H9 (cell line): ENCODE results near the gene FCHSD2. TPM values are rescaled to one million over a fixed set of nuclear protein-coding genes. Genes with fewer than 3 reads are reported as not detected.

Experiments used
- DNase-seq: peaks from one replicate; pipeline ENCODE4 v3.0.0-alpha.2; 2017
- H2AFZ ChIP-seq: one replicate; pipeline ENCODE4 v1.6.1; 2013; ENCODE audit warnings: mild to moderate bottlenecking, low read length, control low read depth, moderate library complexity
- H2AK5ac ChIP-seq: 2 replicates; pipeline ENCODE4 v1.6.1; 2013; ENCODE audit warnings: low read length, control low read depth, mixed read lengths; ENCODE audit not compliant: insufficient read length
- H2BK120ac ChIP-seq: one replicate; pipeline ENCODE4 v1.6.1; 2013; ENCODE audit warnings: low read depth, mild to moderate bottlenecking, low read length, control low read depth, inconsistent platforms; ENCODE audit not compliant: poor library complexity, severe bottlenecking
- H2BK12ac ChIP-seq: 2 replicates; pipeline ENCODE4 v1.6.1; 2013; ENCODE audit warnings: low read length, control low read depth, mixed read lengths, low read depth; ENCODE audit not compliant: insufficient read length
- H2BK15ac ChIP-seq: 2 replicates; pipeline ENCODE4 v1.6.1; 2013; ENCODE audit warnings: low read depth, low read length, control low read depth
- H2BK20ac ChIP-seq: one replicate; pipeline ENCODE4 v1.6.1; 2013; ENCODE audit warnings: low read depth, mild to moderate bottlenecking, low read length, control low read depth, inconsistent platforms; ENCODE audit not compliant: poor library complexity, severe bottlenecking
- H2BK5ac ChIP-seq: 2 replicates; pipeline ENCODE4 v1.6.1; 2013; ENCODE audit warnings: low read length, control low read depth, mixed read lengths; ENCODE audit not compliant: insufficient read length
- H3K14ac ChIP-seq: 2 replicates; pipeline ENCODE4 v1.6.1; 2013; ENCODE audit warnings: low read length, control low read depth; ENCODE audit not compliant: insufficient read depth
- H3K18ac ChIP-seq: 2 replicates; pipeline ENCODE4 v1.6.1; 2013; ENCODE audit warnings: low read depth, mild to moderate bottlenecking, mixed read lengths, low read length, control low read depth; ENCODE audit not compliant: insufficient read length
- H3K23ac ChIP-seq: 2 replicates; pipeline ENCODE4 v1.6.1; 2013; ENCODE audit warnings: low read length, control low read depth, mixed read lengths, low read depth; ENCODE audit not compliant: insufficient read length
- H3K23me2 ChIP-seq: 2 replicates; pipeline ENCODE4 v1.6.1; 2013; ENCODE audit warnings: low read depth, mild to moderate bottlenecking, mixed read lengths, low read length, control low read depth; ENCODE audit not compliant: insufficient read length, poor library complexity, severe bottlenecking
- H3K27ac ChIP-seq: 2 replicates; pipeline ENCODE4 v1.5.1; 2013; ENCODE audit warnings: low read length, control low read depth, mixed read lengths, low read depth; ENCODE audit not compliant: insufficient read length
- H3K27me3 ChIP-seq: 2 replicates; pipeline ENCODE4 v1.6.1; 2013; ENCODE audit warnings: low read length, control low read depth, inconsistent platforms; ENCODE audit not compliant: insufficient read depth
- H3K4ac ChIP-seq: 2 replicates; pipeline ENCODE4 v1.6.1; 2013; ENCODE audit warnings: low read depth, mild to moderate bottlenecking, control low read depth, inconsistent platforms, low read length, moderate library complexity
- H3K4me1 ChIP-seq: 2 replicates; pipeline ENCODE4 v1.6.1; 2013; ENCODE audit warnings: low read length, control low read depth, inconsistent platforms; ENCODE audit not compliant: insufficient read depth
- H3K4me2 ChIP-seq: 2 replicates; pipeline ENCODE4 v1.6.1; 2013; ENCODE audit warnings: low read length, control low read depth, mixed read lengths; ENCODE audit not compliant: insufficient read length, insufficient read depth
- H3K56ac ChIP-seq: 2 replicates; pipeline ENCODE4 v1.6.1; 2013; ENCODE audit warnings: low read depth, mild to moderate bottlenecking, mixed read lengths, low read length, control low read depth; ENCODE audit not compliant: insufficient read length
- H3K79me1 ChIP-seq: 2 replicates; pipeline ENCODE4 v1.6.1; 2013; ENCODE audit warnings: low read depth, mild to moderate bottlenecking, moderate library complexity, low read length, control low read depth, inconsistent platforms; ENCODE audit not compliant: insufficient read depth, poor library complexity, severe bottlenecking
- H3K79me2 ChIP-seq: 2 replicates; pipeline ENCODE4 v1.6.1; 2013; ENCODE audit warnings: low read length, control low read depth, inconsistent platforms; ENCODE audit not compliant: insufficient read depth
- H3K9ac ChIP-seq: 2 replicates; pipeline ENCODE4 v1.6.1; 2013; ENCODE audit warnings: low read length, control low read depth, mixed read lengths; ENCODE audit not compliant: insufficient read length; ENCODE audit errors: extremely low read depth
- H3K9me3 ChIP-seq: one replicate; pipeline ENCODE4 v1.6.1; 2013; ENCODE audit warnings: low read depth, low read length, inconsistent platforms; ENCODE audit not compliant: control insufficient read depth
- H3T11ph ChIP-seq: one replicate; pipeline ENCODE4 v1.6.1; 2013; ENCODE audit warnings: mild to moderate bottlenecking, low read length, control low read depth, inconsistent platforms
- H4K20me1 ChIP-seq: one replicate; pipeline ENCODE4 v1.6.1; 2013; ENCODE audit not compliant: control insufficient read depth, insufficient read length, insufficient read depth
- H4K5ac ChIP-seq: 2 replicates; pipeline ENCODE4 v1.6.1; 2013; ENCODE audit warnings: low read depth, mild to moderate bottlenecking, mixed read lengths, low read length, control low read depth; ENCODE audit not compliant: insufficient read length
- H4K8ac ChIP-seq: replicated peaks from 2 replicates; pipeline ENCODE4 v1.6.1; 2013; ENCODE audit warnings: low read length, control low read depth, mixed read lengths, low read depth; ENCODE audit not compliant: insufficient read length
- H4K91ac ChIP-seq: 2 replicates; pipeline ENCODE4 v1.6.1; 2013; ENCODE audit warnings: low read depth, mild to moderate bottlenecking, moderate library complexity, mixed read lengths, low read length, control low read depth; ENCODE audit not compliant: insufficient read length
- H3K27ac Mint-ChIP-seq, 3 experiments: 2 replicates in 2 of 3; 3 replicates in 1 of 3; pipeline ENCODE4 v1.8.0; 2020 to 2021; ENCODE audit warnings: mixed read lengths in 3 of 3, mild to moderate bottlenecking in 1 of 3, moderate library complexity in 1 of 3
- H3K27me3 Mint-ChIP-seq: 2 replicates; pipeline ENCODE4 v1.8.0; 2021; ENCODE audit warnings: low read depth, mild to moderate bottlenecking, moderate library complexity, mixed read lengths
- H3K36me3 Mint-ChIP-seq, 3 experiments: 2 replicates in 2 of 3; 3 replicates in 1 of 3; pipeline ENCODE4 v1.8.0; 2020 to 2021; ENCODE audit warnings: low read depth in 3 of 3, mixed read lengths in 3 of 3; ENCODE audit not compliant: insufficient read depth in 1 of 3
- H3K4me1 Mint-ChIP-seq, 2 experiments: 2 replicates each; pipeline ENCODE4 v1.8.0; 2020; ENCODE audit warnings: mixed read lengths in 2 of 2
- H3K4me3 Mint-ChIP-seq, 2 experiments: 2 replicates in 1 of 2; 3 replicates in 1 of 2; pipeline ENCODE4 v1.8.0; 2020 to 2021; ENCODE audit warnings: mild to moderate bottlenecking in 2 of 2, mixed read lengths in 2 of 2, moderate library complexity in 1 of 2
- H3K9me3 Mint-ChIP-seq, 2 experiments: 2 replicates in 1 of 2; 3 replicates in 1 of 2; pipeline ENCODE4 v1.8.0; 2020; ENCODE audit warnings: mild to moderate bottlenecking in 2 of 2, mixed read lengths in 2 of 2, moderate library complexity in 1 of 2
- CTCF ChIP-seq: fragments of 200-600 bp; sonication (generic); conservative IDR thresholded peaks from 3 replicates; pipeline ENCODE4 v1.8.0; 2021; ENCODE audit warnings: antibody characterized with exemption, mild to moderate bottlenecking
- WGBS: extraction: QIAGEN DNeasy Blood & Tissue Kit; methylation state at CpG from one replicate; pipeline ENCODE4 v1.1.7; 2013; ENCODE audit warnings: missing lambda C conversion rate, low lambda C conversion rate, mixed read lengths; ENCODE audit not compliant: insufficient read length; ENCODE audit errors: extremely low coverage; 5-methylcytosine and 5-hydroxymethylcytosine counted together
- total RNA-seq: library from RNA; stranded (reverse); gene quantifications from 2 replicates; pipeline ENCODE4 v1.2.1, GENCODE V29; 2021

FCHSD2 gene
- total RNA-seq, 1 experiment from 2014 or later, result 17.8 TPM

- Histone ChIP-seq H3K9ac (no peak overlapping the region), H3K56ac (no peak overlapping the region), H3K23ac (no peak overlapping the region), H3K9me3 (no peaks in the 10 kb centered on the region), H3K79me2 (no peaks in the 10 kb centered on the region), H3K18ac (no peak overlapping the region), H3K14ac (no peak overlapping the region), H3K27me3 (no peaks in the 10 kb centered on the region), H2BK5ac (no peak overlapping the region), H4K20me1 (no peaks in the 10 kb centered on the region), H3K79me1 (no peaks in the 10 kb centered on the region), H3K4me2 (no peak overlapping the region), H3K4me1 (no peaks in the 10 kb centered on the region; the same call in 1 of the 2 replicates), H3T11ph (no peak overlapping the region), H2AK5ac (no peak overlapping the region), H2BK12ac (no peak overlapping the region), H2BK20ac (no peak overlapping the region), H3K4ac (no peak overlapping the region), H2AFZ (no peak overlapping the region), H4K91ac (no peak overlapping the region), H2BK120ac (no peak overlapping the region), H4K5ac (no peak overlapping the region), H2BK15ac (no peak overlapping the region), H4K8ac (no peak overlapping the region), H3K27ac (no peak overlapping the region), H3K23me2 (no peaks in the 10 kb centered on the region)
- Mint-ChIP-seq H3K9me3 (no peaks in the 10 kb centered on the region), H3K27me3 (no peaks in the 10 kb centered on the region), H3K36me3 (no peaks in the 10 kb centered on the region), H3K27ac (no peak overlapping the region), H3K4me1 (peaks cover 15 to 17% of the 10 kb centered on the region in 2 experiments), H3K4me3 (no peak overlapping the region)
- no peak for TF ChIP-seq CTCF
- DNase-seq, result no peak
- WGBS, result no CpG with 5 or more reads among the region's 4 CpGs
Measured at GRCh38 chr11:72799441-72799840, 342.7 kb downstream of the FCHSD2 start.
